ENCODE results near the gene DCBLD2. TPM values are rescaled to one million over a fixed set of nuclear protein-coding genes. Genes with fewer than 3 reads are reported as not detected.

Gene DCBLD2
- total RNA-seq, 1 experiment from 2014 or later: 48.0 TPM

DNA sequence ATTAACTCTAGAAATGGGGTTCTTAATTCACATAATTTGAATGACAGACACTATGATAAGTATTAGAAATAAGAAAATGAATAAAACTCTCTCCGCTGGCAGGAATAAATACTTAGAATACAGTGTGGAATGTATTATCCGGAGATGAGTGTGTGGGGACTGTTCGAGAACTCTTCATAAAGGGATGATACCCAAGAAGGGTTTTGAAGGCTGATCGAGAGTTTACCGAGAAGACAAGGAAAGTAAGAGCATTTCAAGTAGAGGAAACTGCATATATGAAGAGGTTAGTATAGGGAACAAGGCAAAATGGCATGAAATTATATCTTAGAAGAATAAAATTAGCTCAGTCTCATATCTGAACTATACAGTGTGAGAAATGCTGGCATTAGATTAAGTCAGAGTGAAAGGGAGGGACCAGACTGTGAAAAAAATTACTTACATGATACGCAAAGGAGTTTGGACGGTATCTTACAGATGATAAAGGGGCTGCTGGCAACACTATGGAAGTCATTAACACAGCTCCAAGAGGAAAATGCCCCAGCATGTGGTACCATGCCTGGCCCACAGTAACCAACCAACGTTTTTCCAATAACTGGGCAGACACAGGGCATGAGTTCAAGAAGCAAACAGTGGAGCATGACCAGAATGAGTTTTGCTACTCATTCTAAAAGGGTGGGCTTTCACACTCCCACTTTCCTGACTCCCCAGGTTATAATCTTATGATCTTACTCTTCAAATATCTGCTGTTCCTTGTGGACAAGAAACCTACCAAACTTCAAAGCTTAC lies 6.5 kb downstream of the DCBLD2 start:
- H3K23ac ChIP-seq (ENCODE audit: insufficient read length, low read depth, low read length): no peak overlapping the region
- H3K4me1 ChIP-seq (ENCODE audit: insufficient read depth, low read length): peaks cover 7% of the 10 kb centered on the region; the same call in 1 of the 2 replicates
- H2BK15ac ChIP-seq (ENCODE audit: low read depth, low read length): no peak overlapping the region
- peaks cover 19% of the 10 kb centered on the region; the same call in 1 of the 2 replicates for H3K79me2 ChIP-seq (ENCODE audit: insufficient read depth, low read length)
- H3K9me3 ChIP-seq (ENCODE audit: control insufficient read depth, low read depth, low read length): no peaks in the 10 kb centered on the region
- H3K23me2 ChIP-seq (ENCODE audit: insufficient read length, low read depth, low read length, poor library complexity, severe bottlenecking): no peaks in the 10 kb centered on the region
- Mint-ChIP-seq H3K4me3 (no peak overlapping the region), H3K4me1 (peaks cover 26 to 36% of the 10 kb centered on the region in 2 experiments), H3K27me3 (ENCODE audit: low read depth) (no peaks in the 10 kb centered on the region), H3K9me3 (no peaks in the 10 kb centered on the region), H3K36me3 (ENCODE audit: insufficient read depth in 1 of 3, low read depth in 3 of 3) (no peaks in the 10 kb centered on the region; a peak in 2 of 7 replicates), H3K27ac (no peak overlapping the region)
- H3K14ac ChIP-seq (ENCODE audit: insufficient read depth, low read length): no peak overlapping the region
- no peaks in the 10 kb centered on the region for H3K27me3 ChIP-seq (ENCODE audit: insufficient read depth, low read length)
- no peaks in the 10 kb centered on the region for H4K20me1 ChIP-seq (ENCODE audit: control insufficient read depth, insufficient read depth, insufficient read length)
- H3K9ac ChIP-seq (ENCODE audit: extremely low read depth, insufficient read length, low read length): no peak overlapping the region
- H4K91ac ChIP-seq (ENCODE audit: insufficient read length, low read depth, low read length): no peak overlapping the region
- H4K5ac ChIP-seq (ENCODE audit: insufficient read length, low read depth, low read length): no peak overlapping the region
- H3K4ac ChIP-seq (ENCODE audit: low read depth, low read length): no peak overlapping the region
- no peak overlapping the region for H3K18ac ChIP-seq (ENCODE audit: insufficient read length, low read depth, low read length)
- no peak overlapping the region for H2AK5ac ChIP-seq (ENCODE audit: insufficient read length, low read length)
- no peak overlapping the region for H2BK20ac ChIP-seq (ENCODE audit: low read depth, low read length, poor library complexity, severe bottlenecking)
- H4K8ac ChIP-seq (replicated peaks; ENCODE audit: insufficient read length, low read depth, low read length): no peak overlapping the region
- TF ChIP-seq, protein P1, sequence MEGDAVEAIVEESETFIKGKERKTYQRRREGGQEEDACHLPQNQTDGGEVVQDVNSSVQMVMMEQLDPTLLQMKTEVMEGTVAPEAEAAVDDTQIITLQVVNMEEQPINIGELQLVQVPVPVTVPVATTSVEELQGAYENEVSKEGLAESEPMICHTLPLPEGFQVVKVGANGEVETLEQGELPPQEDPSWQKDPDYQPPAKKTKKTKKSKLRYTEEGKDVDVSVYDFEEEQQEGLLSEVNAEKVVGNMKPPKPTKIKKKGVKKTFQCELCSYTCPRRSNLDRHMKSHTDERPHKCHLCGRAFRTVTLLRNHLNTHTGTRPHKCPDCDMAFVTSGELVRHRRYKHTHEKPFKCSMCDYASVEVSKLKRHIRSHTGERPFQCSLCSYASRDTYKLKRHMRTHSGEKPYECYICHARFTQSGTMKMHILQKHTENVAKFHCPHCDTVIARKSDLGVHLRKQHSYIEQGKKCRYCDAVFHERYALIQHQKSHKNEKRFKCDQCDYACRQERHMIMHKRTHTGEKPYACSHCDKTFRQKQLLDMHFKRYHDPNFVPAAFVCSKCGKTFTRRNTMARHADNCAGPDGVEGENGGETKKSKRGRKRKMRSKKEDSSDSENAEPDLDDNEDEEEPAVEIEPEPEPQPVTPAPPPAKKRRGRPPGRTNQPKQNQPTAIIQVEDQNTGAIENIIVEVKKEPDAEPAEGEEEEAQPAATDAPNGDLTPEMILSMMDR (conservative IDR thresholded peaks at IDR 0.05): no peak
- peaks cover 3% of the 10 kb centered on the region for H3K79me1 ChIP-seq (ENCODE audit: insufficient read depth, low read depth, low read length, poor library complexity, severe bottlenecking)
- H2BK5ac ChIP-seq (ENCODE audit: insufficient read length, low read length): no peak overlapping the region
- no peak overlapping the region for H3K56ac ChIP-seq (ENCODE audit: insufficient read length, low read depth, low read length)
- no peak overlapping the region for H2BK12ac ChIP-seq (ENCODE audit: insufficient read length, low read depth, low read length)
- no peak for DNase-seq
- no peak overlapping the region for H2AFZ ChIP-seq (ENCODE audit: low read length)
- no peak overlapping the region for H3K27ac ChIP-seq (ENCODE audit: insufficient read length, low read depth, low read length)
- no CpG with 5 or more reads among the region's 8 CpGs for WGBS (ENCODE audit: extremely low coverage, insufficient read length, low lambda C conversion rate)
- H3K4me2 ChIP-seq (ENCODE audit: insufficient read depth, insufficient read length, low read length): no peak overlapping the region
- no peak overlapping the region for H3T11ph ChIP-seq (ENCODE audit: low read length)
- H2BK120ac ChIP-seq (ENCODE audit: low read depth, low read length, poor library complexity, severe bottlenecking): no peak overlapping the region
